ENCODE results near the gene MAP7D2. TPM values are rescaled to one million over a fixed set of nuclear protein-coding genes. Genes with fewer than 3 reads are reported as not detected.

Gene MAP7D2
- total and polyA plus RNA-seq, 2 of the 4 experiments (the other 2 are of a cell fraction) = 0.18 to 0.19 TPM

- H3K4me1 ChIP-seq (ENCODE audit: control insufficient read depth, insufficient read depth, low read length) = no peaks in the 10 kb centered on the region
- peaks cover 12% of the 10 kb centered on the region for H3K27me3 ChIP-seq (ENCODE audit: control insufficient read depth, insufficient read depth, low read length)
- no peaks in the 10 kb centered on the region; the same call in 1 of the 2 replicates for H3K9me3 ChIP-seq (ENCODE audit: control insufficient read depth, insufficient read depth, low read length)
- no peak overlapping the region for H3K23ac ChIP-seq (ENCODE audit: low read depth, low read length)
- no peak overlapping the region for H3K9ac ChIP-seq (ENCODE audit: low read depth, low read length)
- H2BK20ac ChIP-seq (ENCODE audit: low read depth, low read length) = no peak overlapping the region
- H3K79me1 ChIP-seq (ENCODE audit: low read depth in 1 of 2, low read length in 2 of 2) = no peaks in the 10 kb centered on the region
- H4K91ac ChIP-seq (ENCODE audit: insufficient read depth, low read depth, low read length) = no peak overlapping the region
- ChIA-PET POLR2A (ENCODE audit: unreplicated experiment) (no interaction called here), CTCF (no interaction called here)
- no peak for TF ChIP-seq SMC3 (IDR thresholded peaks at IDR 0.05; ENCODE audit: low read depth, low read length)
- no peak for TF ChIP-seq MAFK (IDR thresholded peaks at IDR 0.05; ENCODE audit: low read depth, low read length)
- no peak for TF ChIP-seq NFE2L2 (IDR thresholded peaks at IDR 0.05; ENCODE audit: low read depth, low read length)
- no peak for TF ChIP-seq CTCF (conservative IDR thresholded peaks at IDR 0.05; ENCODE audit: low read depth, low read length)
- no peak for TF ChIP-seq ELK1 (IDR thresholded peaks at IDR 0.05; ENCODE audit: borderline replicate concordance, low read depth, low read length)
- TF ChIP-seq USF2 (IDR thresholded peaks at IDR 0.05; ENCODE audit: low read depth, low read length) = no peak
- TF ChIP-seq MAZ (IDR thresholded peaks at IDR 0.05; ENCODE audit: borderline replicate concordance, low read depth, low read length) = no peak
- no peak for TF ChIP-seq RAD21 (IDR thresholded peaks at IDR 0.05; ENCODE audit: low read length)
- TF ChIP-seq BHLHE40 (IDR thresholded peaks at IDR 0.05; ENCODE audit: low read depth, low read length) = no peak
- TF ChIP-seq POLR2A (IDR thresholded peaks at IDR 0.05; ENCODE audit: low read depth, low read length) = no peak
- TF ChIP-seq CHD1 (IDR thresholded peaks at IDR 0.05; ENCODE audit: low read depth, low read length) = no peak
- no peak for TF ChIP-seq RFX5 (IDR thresholded peaks at IDR 0.05; ENCODE audit: low read depth, low read length)
- no peak for TF ChIP-seq MXI1 (IDR thresholded peaks at IDR 0.05; ENCODE audit: borderline replicate concordance, low read depth, low read length)
- no peak for TF ChIP-seq CEBPB (IDR thresholded peaks at IDR 0.05; ENCODE audit: low read depth, low read length)
- no peak for TF ChIP-seq FOS (IDR thresholded peaks at IDR 0.05; ENCODE audit: low read depth, low read length)
- TF ChIP-seq RCOR1 (IDR thresholded peaks at IDR 0.05; ENCODE audit: insufficient replicate concordance, low read length) = no peak
- H2AK9ac ChIP-seq (replicated peaks; ENCODE audit: low read depth, low read length, poor library complexity) = no peak overlapping the region
- ATAC-seq (ENCODE audit: low read depth) (no peak), DNase-seq (no peak)
- no peak overlapping the region for H2BK15ac ChIP-seq (ENCODE audit: low read depth, low read length)
- H2AK5ac ChIP-seq (ENCODE audit: low read depth, low read length) = no peak overlapping the region
- no TSS peak for BruUV-seq (replicated peaks)
- H4K5ac ChIP-seq (ENCODE audit: low read depth, low read length) = no peak overlapping the region
- H3K9me1 ChIP-seq (ENCODE audit: insufficient read depth, low read length) = no peaks in the 10 kb centered on the region
- dilution Hi-C loops (cut with HindIII; ENCODE audit: low sequenced_read_pairs, unreplicated experiment) = no loop called here
- H4K20me1 ChIP-seq (ENCODE audit: insufficient read depth, low read length) = no peaks in the 10 kb centered on the region
- no peak overlapping the region for H3K4me3 ChIP-seq (ENCODE audit: insufficient read depth, low read depth, low read length)
- H2BK120ac ChIP-seq (ENCODE audit: low read depth, low read length) = no peak overlapping the region
- no CpG with 5 or more reads among the region's 2 CpGs for WGBS, 2 experiments (ENCODE audit: extremely low coverage in 2 of 2, insufficient read length in 1 of 2)
- no peak overlapping the region for H3K27ac ChIP-seq (ENCODE audit: insufficient read depth, low read length)
- H3K56ac ChIP-seq (ENCODE audit: extremely low read depth, insufficient read depth, low read length) = no peak overlapping the region
- no peak overlapping the region for H3K4me2 ChIP-seq (ENCODE audit: low read depth, low read length)
- H3K4ac ChIP-seq (ENCODE audit: low read depth, low read length) = no peak overlapping the region
- no peak overlapping the region for H4K8ac ChIP-seq (ENCODE audit: low read depth in 2 of 2, low read length in 2 of 2)
- intact Hi-C loops (cut with micrococcal nuclease) = no loop called here
- H2BK5ac ChIP-seq (ENCODE audit: low read depth, low read length, poor library complexity, severe bottlenecking) = no peak overlapping the region
- H2AFZ ChIP-seq (replicated peaks; ENCODE audit: low read length, poor library complexity) = no peak overlapping the region
- no peak overlapping the region for H3K18ac ChIP-seq (ENCODE audit: low read depth, low read length)
- no peak overlapping the region for H3K14ac ChIP-seq (replicated peaks; ENCODE audit: low read depth, low read length)
- in situ Hi-C loops (cut with MboI; ENCODE audit: low sequenced_read_pairs) = no loop called here
- no peaks in the 10 kb centered on the region for H3K36me3 ChIP-seq (ENCODE audit: control insufficient read depth, insufficient read depth, low read length)
These were observed 84.5 kb downstream of the MAP7D2 start for GRCh38 chrX:20032201-20032600.

Data from IMR-90 (cell line).